ENCODE measurements around the gene ST6GALNAC6. TPM values are rescaled to one million over a fixed set of nuclear protein-coding genes. Genes with fewer than 3 reads are reported as not detected.
"Not testable (repeated sequence)": the region's sequence is repeated elsewhere in the genome, so short reads cannot be mapped to it uniquely, and the experiment has no call there.

The ST6GALNAC6 gene
- total RNA-seq, 1 experiment from 2014 or later: 16.5 TPM

- BruUV-seq (replicated peaks): no TSS peak
- H3K36me3 Mint-ChIP-seq (ENCODE audit: insufficient read depth, unreplicated experiment): peaks cover 11% of the 10 kb centered on the region
- H3K4me1 Mint-ChIP-seq (ENCODE audit: insufficient read depth, unreplicated experiment): peaks cover 9% of the 10 kb centered on the region
- no peak overlapping the region for H3K4me3 Mint-ChIP-seq (ENCODE audit: unreplicated experiment)
- no peaks in the 10 kb centered on the region for H3K27me3 Mint-ChIP-seq (ENCODE audit: insufficient read depth, unreplicated experiment)
- H3K27ac Mint-ChIP-seq (ENCODE audit: low read depth, unreplicated experiment): no peak overlapping the region
- no peaks in the 10 kb centered on the region for H3K9me3 Mint-ChIP-seq (ENCODE audit: unreplicated experiment)
- no peak for DNase-seq (ENCODE audit: unreplicated experiment)
- ChIA-PET CTCF (interaction anchor here (0.6 to 1.9 kb wide), 9 partner anchors 8 to 138 kb away, joined by 3 to 7 read pairs (median 3); partner anchors contain the start of gene TOR2A), POLR2A (no interaction called here)
- intact Hi-C loops (cut with micrococcal nuclease): no loop called here
- no peak for TF ChIP-seq CTCF (IDR thresholded peaks at IDR 0.05; ENCODE audit: unreplicated experiment)
Observed at GRCh38 chr9:127872369-127873222, 26.8 kb downstream of the ST6GALNAC6 start.

GRCh38 chr9:127871531-127871930 is 27.9 kb downstream of the ST6GALNAC6 start:
- H3K9me3 Mint-ChIP-seq (ENCODE audit: unreplicated experiment): no peaks in the 10 kb centered on the region
- H3K27me3 Mint-ChIP-seq (ENCODE audit: insufficient read depth, unreplicated experiment): no peaks in the 10 kb centered on the region
- ChIA-PET CTCF (interaction anchor here (1.5 to 2.9 kb wide), 3 partner anchors 50 to 87 kb away, joined by 8 to 19 read pairs (median 13); no protein-coding TSS in a partner anchor), POLR2A (interaction anchor here (0.6 to 1.0 kb wide), 2 partner anchors 71 to 86 kb away, joined by 3 to 4 read pairs; partner anchors contain the start of gene CDK9)
- H3K4me3 Mint-ChIP-seq (ENCODE audit: unreplicated experiment): no peak overlapping the region
- no peak overlapping the region for H3K27ac Mint-ChIP-seq (ENCODE audit: low read depth, unreplicated experiment)
- intact Hi-C loops (cut with micrococcal nuclease): no loop called here
- no peak for DNase-seq (ENCODE audit: unreplicated experiment)
- peaks cover 9% of the 10 kb centered on the region for H3K4me1 Mint-ChIP-seq (ENCODE audit: insufficient read depth, unreplicated experiment)
- H3K36me3 Mint-ChIP-seq (ENCODE audit: insufficient read depth, unreplicated experiment): peaks cover 7% of the 10 kb centered on the region
- TF ChIP-seq CTCF (IDR thresholded peaks at IDR 0.05; ENCODE audit: unreplicated experiment): no peak
- BruUV-seq (replicated peaks): no TSS peak

- POLR2A ChIA-PET: interaction anchor here (0.6 to 1.0 kb wide), 2 partner anchors 45 to 85 kb away, joined by 3 read pairs; partner anchors contain the start of gene CDK9
Observed at GRCh38 chr9:127870887-127871286, 28.5 kb downstream of the ST6GALNAC6 start.

GRCh38 chr9:127870153-127870491 is 29.3 kb downstream of the ST6GALNAC6 start:
- intact Hi-C loops (cut with micrococcal nuclease): loop anchor here (1.0 kb wide), 3 partner anchors 84 to 280 kb away; partner anchors contain the start of genes CDK9 and TOR2A
- H3K27ac Mint-ChIP-seq (ENCODE audit: low read depth, unreplicated experiment); H3K4me1 Mint-ChIP-seq (ENCODE audit: insufficient read depth, unreplicated experiment); DNase-seq (ENCODE audit: unreplicated experiment); BruUV-seq (replicated peaks); H3K4me3 Mint-ChIP-seq (ENCODE audit: unreplicated experiment); H3K27me3 Mint-ChIP-seq (ENCODE audit: insufficient read depth, unreplicated experiment); H3K9me3 Mint-ChIP-seq (ENCODE audit: unreplicated experiment): not testable (repeated sequence)
- ChIA-PET POLR2A (interaction anchor here (0.6 to 1.6 kb wide), 8 partner anchors 29 to 135 kb away, joined by 3 to 9 read pairs (median 4); partner anchors contain the start of genes CDK9, ST6GALNAC6 and TOR2A), CTCF (interaction anchor here (0.6 to 2.9 kb wide), 32 partner anchors 10 to 1113 kb away, joined by 3 to 19 read pairs (median 4); partner anchors contain the start of genes ENG, SLC2A8 and TOR2A)
- H3K36me3 Mint-ChIP-seq (ENCODE audit: insufficient read depth, unreplicated experiment): peaks cover 13% of the 10 kb centered on the region

More at GRCh38 chr9:127870887-127871286, 28.5 kb downstream of the ST6GALNAC6 start:
- no TSS peak for BruUV-seq (replicated peaks)
- no peaks in the 10 kb centered on the region for H3K9me3 Mint-ChIP-seq (ENCODE audit: unreplicated experiment)
- no peak overlapping the region for H3K4me3 Mint-ChIP-seq (ENCODE audit: unreplicated experiment)
- peaks cover 8% of the 10 kb centered on the region for H3K36me3 Mint-ChIP-seq (ENCODE audit: insufficient read depth, unreplicated experiment)
- intact Hi-C loops (cut with micrococcal nuclease): loop anchor here (1.0 kb wide), 3 partner anchors 85 to 281 kb away; partner anchors contain the start of genes CDK9 and TOR2A
- no peak for TF ChIP-seq CTCF (IDR thresholded peaks at IDR 0.05; ENCODE audit: unreplicated experiment)
- H3K4me1 Mint-ChIP-seq (ENCODE audit: insufficient read depth, unreplicated experiment): peaks cover 8% of the 10 kb centered on the region
- no peaks in the 10 kb centered on the region for H3K27me3 Mint-ChIP-seq (ENCODE audit: insufficient read depth, unreplicated experiment)
- CTCF ChIA-PET: interaction anchor here (0.6 to 2.9 kb wide), 14 partner anchors 10 to 286 kb away, joined by 3 to 19 read pairs (median 6); partner anchors contain the start of genes ENG and TOR2A
- no peak overlapping the region for H3K27ac Mint-ChIP-seq (ENCODE audit: low read depth, unreplicated experiment)
- DNase-seq (ENCODE audit: unreplicated experiment): no peak

Measured in MCF 10A (cell line).